Effector CD8-positive, alpha-beta T cell (primary cell): Measurements from ENCODE around the gene EMP3.
"Not testable (repeated sequence)": the region's sequence is repeated elsewhere in the genome, so short reads cannot be mapped to it uniquely, and the experiment has no call there.

Experiments
- DNase-seq: peaks from one replicate; lab custom pipeline; 2025; lab: John Stamatoyannopoulos, UW
- total RNA-seq, 4 experiments: gene quantifications; one replicate each; lab custom pipeline; 2026; lab: John Stamatoyannopoulos, UW

EMP3 gene, protein sequence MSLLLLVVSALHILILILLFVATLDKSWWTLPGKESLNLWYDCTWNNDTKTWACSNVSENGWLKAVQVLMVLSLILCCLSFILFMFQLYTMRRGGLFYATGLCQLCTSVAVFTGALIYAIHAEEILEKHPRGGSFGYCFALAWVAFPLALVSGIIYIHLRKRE
- 73.4 to 182 (median 86.2) reads per million in 4 experiments for total RNA-seq

DNA sequence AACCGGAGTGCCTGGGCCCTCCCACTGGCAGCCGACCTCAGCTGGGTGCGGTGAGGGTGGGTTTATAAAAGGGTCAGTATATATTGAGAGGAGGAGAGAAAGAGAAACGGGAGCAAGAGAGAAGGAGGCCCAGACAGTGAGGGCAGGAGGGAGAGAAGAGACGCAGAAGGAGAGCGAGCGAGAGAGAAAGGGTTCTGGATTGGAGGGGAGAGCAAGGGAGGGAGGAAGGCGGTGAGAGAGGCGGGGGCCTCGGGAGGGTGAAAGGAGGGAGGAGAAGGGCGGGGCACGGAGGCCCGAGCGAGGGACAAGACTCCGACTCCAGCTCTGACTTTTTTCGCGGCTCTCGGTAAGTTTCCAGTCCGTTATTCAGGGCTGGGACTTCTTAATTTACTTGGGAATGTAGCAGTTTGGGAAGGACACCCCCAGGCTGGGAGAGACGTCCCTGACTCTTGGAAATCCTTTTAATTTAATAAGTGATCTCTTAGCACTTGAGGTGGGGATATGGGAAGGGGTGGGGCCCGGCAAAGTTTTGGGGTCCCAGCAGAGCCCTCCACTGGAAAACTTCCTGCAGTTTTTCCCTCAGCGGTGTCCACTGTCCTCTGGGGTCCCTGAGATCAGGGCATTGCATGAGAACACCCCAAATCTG, at the start of gene EMP3:
Gene EMP3 (plus strand): TSS at position 288 of the 646 bp plus-strand sequence. CDS start 1,293 bp downstream, outside the sequence.
- DNase-seq, result peak; percentile 71

DNA sequence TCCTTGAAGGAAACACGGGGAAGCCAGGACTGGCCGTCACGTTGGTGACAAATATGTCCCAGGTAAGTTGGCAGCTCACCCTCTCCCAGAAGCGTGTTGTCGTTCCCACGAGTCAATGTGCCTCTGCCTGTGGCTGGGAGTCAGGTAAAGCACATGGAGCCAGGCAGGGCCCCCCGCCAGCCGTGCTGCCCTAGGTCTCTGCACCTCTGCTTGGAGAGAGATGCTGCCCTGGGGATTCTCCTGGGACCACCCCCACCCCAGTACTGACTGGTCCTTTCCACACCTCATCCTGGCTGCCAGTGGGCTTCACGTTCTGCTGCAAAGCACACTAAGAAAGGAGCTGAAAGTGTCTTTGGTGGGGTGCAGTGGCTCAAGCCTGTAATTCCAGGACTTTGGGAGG, 45.6 kb upstream of the EMP3 start:
- DNase-seq, result no peak

DNA sequence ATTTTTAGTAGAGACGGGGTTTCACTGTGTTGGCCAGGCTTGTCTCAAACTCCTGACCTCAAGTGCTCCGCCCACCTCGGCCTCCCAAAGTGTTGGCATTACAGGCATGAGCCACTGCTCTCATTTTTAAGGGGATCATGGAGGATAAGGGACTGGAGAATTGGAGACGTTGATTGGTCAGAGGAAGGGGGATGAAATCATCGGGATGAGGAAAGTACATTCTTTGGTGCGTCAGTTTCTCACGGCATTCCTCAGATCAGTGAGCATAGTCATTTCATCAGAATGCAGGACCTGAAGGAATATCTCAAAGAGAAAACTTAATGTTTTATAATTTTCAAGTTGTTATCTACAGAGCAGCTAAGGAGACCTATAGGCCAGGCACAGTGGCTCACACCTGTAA, 41.4 kb upstream of the EMP3 start:
- DNase-seq, result no peak

DNA sequence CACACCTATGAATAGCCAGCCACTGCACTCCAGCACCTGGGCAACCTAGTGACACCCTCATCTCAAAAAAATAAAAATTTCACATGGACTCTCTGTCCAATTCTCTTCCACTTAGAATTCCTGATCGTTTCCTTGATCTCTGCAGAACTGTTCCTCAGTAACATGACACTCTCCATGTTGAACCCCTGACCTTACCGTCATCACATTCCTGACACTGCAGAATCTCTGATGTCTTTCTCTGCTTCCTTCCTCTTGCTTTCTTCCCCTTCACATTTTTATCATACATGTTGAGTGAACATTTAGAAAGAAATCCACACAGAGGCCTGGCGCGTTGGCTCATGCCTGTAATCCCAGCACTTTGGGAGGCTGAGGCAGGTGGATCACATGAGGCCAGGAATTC, 40.5 kb upstream of the EMP3 start:
- no peak for DNase-seq

DNA sequence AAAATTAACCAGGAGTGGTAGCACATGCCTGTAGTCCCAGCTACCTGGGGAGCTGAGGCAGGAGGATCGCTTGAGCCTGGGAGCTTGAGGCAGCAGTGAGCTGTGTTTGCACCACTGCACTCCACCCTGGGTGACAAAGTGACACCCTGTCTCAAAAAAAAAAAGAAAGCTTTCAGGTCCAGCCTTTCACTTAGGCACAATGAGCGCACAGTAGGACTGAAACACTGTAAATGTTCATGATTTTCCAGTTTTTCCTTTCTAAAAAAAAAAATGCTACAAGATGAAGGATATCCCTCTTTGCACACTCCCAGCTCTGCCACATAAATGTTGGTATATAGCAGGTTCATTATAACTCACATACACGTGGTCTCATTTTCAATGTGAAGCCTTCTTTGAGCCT, 37.6 kb upstream of the EMP3 start:
- DNase-seq, result no peak

DNA sequence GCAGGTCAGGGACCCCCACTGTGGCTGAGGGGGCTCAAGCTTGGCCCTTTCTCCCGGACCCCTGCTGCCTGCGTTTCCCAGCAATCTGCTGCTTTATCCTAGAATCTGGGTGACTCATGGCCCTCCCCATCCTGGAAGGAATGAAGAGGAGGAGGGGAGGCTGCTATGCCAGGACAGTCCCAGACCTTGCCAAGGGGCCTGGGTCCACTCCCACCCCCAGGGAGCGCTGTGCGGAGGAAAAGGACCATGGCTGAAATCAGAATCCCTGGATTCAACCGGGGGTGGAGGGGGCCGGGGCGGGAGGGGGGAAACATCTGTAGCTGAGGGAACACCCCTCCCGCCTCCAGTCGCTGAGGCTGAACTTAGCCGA, 35.0 kb upstream of the EMP3 start:
- no peak for DNase-seq

DNA sequence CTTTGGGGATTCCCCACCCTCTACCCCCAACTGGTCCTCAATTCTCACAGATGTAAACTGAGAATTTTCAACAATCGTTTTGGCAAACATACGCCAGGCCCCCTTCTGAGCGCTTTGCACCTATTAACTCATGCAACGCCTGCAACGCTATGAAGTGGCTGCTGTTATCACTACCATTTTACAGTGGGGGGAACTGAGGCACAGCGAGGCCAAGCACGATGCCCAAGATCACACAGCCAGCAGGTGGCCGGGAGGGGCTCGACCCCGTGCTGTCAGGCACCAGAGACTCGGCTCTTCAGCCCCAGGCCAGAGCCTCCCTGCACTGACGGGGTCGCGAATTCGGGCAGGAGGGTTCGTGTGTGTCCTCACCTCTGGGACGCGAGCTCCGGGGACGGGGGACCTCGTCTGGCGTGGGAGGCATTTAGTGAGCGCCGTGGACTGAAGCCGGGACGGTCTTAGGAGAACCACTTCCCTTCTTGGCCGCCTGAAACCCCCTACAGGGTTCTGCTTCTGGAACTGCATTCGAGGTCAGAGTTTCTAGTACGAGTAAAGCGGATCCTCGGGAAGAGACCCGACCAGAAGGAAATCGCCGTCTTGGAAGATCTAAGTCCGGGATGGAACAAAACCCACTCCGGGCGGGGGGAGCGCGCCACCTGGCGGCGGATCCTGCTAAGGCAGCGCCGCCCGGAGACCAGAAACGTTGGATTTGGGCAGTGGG, 34.4 kb upstream of the EMP3 start:
- peak; percentile 57 for DNase-seq

DNA sequence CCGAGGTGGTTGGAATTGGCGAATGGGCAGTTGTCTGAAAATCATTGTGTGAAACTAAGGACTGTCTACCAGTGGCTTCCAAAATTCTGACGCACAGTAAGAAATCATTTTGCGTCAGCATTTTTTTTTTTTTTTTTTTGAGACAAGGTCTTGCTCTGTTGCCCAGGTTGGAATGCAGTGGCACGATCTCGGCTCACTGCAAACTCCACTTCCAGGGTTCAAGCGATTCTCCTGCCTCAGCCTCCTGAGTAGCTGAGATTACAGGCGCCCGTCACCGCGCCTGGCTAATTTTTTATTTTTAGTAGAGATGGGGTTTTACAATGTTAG, 33.9 kb upstream of the EMP3 start:
- DNase-seq, result not testable (repeated sequence)

DNA sequence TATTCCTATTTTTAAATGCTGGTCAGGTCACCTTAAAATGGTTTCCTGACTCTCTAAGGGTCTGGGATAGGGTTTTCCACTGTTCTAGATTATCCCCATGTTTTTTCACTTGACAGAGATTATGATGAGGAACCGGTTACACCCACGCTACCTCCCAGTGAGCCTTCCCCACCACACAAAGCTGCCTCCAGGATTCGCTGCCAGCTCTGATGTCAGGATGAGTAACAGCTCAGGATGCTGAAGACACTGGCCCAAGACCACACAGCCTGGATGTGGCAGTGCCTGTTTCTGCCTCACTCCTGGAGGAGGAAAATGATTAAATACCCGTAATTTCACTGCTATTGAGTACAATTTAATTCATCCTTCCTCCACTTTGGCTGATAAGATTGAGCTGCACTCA, 32.6 kb upstream of the EMP3 start:
- DNase-seq, result no peak

DNA sequence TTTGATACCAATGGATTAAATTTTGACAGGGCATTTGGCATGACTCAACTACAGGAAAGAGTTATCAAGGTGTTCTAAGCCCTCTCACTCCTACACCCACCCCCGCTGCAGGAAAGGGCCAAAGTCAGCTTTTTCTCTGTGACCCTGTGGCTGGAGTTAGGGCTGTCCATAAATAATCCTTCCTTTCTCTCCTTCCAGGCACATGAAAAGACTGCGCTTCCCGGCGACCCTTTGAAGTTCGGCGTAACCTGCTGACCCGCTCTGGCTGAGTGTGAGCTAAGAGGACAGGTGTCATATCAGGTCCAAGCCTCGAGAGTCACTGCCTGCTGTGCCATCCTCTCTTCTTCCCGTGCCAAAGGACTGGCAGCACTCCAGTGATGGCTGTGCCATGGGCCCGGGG, 29.9 kb upstream of the EMP3 start:
- DNase-seq, result no peak

DNA sequence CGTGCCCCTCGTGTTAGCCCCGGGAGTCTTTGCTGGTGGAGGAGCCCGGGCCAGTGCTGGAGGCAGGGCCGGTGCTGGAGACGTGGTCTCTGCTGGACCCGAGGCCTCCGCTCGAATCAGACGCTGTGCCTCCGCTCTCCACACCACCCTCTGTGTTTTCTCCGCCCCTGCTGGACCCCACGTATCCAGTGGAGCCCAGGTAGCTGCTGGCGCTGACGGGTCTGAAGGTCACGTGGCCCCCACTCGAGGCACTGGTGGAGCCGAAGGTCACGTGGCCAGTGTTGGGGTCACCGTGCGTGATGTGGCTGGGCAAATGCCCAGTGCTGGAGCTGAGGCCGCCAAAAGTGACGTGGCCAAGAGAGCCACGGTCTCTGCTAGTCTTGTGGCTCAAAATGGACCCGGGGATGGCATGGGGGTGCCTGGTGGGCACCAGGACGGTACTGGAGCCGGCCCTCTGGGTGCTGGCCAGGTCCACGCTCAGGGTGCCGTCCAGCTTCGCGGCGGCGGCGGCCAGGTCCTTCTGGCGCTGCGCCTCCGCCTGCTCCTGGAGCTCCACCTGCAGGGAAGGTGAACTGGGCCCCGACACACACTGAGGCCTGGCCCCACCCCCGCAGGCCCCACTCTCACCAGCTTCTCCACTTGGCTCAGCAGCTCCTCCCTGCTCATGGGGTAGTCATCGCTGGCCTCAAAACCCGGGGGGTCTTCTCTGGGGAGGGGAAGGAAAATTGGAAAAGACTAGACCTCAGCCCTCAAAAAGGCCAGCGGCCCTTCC, 28.2 kb upstream of the EMP3 start:
- DNase-seq, result no peak

DNA sequence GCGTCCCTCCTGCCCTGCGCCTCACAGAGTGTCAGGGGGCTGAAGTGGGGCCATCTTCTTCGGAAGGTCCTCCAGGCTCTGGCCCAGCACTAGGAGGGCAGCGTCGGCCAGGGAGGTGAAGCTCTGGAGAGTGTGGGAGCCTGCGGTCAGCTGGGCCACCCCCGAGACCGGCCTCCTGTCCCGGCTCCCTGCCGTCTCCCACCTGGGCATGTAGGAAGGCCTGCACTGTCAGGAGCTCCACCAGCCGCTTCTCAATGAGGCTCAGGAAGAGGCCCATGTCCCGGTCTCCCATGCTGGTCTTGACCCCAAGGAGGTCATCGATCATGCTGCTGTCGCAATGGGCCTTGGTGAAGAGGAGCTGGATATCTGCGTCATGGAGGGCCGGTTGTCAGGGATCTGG, 27.4 kb upstream of the EMP3 start:
- DNase-seq, result no peak

DNA sequence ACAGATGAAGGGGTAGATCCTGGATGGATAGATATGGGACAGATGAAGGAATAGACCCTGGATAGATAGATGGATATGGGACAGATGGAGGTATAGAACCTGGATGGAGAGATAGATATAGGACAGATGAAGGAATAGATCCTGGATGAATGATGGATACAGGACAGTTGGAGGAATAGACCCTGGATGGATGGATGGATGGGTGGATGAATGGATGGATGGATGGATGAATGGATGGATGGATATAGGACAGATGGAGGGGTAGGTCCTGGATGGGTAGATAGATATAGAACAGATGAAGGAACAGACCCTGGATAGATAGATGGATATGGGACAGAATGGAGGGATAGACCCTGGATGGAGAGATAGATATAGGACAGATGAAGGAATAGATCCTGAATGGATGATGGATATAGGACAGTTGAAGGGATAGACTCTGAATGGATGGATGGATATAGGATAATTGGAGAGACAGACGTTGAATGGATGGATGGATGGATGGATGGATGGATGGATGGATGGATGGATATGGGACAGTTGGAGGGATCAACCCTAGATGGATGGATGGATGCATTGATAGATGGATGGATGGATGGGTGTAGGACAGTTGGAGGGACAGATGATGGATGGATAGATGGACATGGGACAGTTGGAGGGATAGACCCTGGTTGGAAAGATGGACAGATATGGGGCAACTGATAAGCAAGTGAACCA, 23.3 kb upstream of the EMP3 start:
- no peak for DNase-seq

DNA sequence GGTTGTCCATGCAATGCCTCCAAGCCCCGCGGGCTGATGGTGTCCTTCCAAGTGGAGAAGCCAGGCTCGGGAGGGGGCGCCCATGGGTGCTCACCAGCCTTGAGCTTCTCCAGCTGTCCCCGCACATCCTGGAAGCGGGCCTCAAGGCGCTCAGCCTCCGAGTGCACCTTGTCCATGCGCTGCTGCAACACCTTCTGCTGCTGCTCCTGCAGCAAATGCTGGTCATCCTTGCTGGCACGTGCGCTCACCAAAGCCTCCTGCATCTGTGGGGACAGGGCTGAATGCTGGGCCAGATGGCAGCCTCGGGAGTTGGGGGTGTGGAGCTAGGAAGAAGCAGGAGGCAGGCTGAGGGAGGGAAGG, 22.8 kb upstream of the EMP3 start:
- no peak for DNase-seq

DNA sequence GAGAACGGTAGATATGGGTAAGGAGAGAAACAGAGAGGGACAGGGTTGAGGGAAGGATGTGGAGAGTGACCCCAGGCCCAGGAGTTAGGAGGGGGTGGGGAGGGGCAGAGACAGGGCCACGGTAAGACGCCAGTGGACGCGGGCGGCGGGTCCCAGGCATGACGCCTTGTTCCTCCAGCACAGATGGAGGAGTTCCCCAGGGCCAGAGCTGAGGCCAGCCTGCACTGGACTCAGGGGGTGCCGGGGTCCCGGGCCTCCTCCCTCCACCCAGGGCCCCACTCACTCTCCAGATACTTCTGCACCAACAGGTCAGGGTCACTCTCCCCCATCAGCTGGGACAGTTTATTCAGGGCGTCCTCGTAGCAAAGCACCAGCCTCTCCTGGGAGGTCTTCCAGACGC, 22.0 kb upstream of the EMP3 start:
- DNase-seq, result no peak

DNA sequence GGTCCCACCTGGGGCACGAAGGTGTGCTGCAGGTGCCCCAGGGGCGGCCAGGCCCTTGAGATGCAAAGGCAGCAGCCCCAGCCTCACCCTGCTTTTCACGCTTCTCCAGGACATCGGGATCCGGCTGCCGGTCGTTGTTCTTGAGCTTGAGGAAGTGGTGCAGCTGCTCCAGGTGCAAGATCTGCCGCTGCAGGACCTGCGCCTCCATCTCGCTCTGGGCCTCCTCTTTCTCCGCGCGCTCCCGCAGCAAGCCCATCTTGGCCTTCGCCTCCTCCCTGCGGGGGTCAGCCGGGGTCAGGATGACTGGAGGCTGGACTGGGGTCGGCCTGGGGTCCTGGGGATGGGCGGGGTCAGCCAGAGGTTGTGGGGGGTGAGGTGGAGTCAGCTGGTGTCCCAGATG, 21.5 kb upstream of the EMP3 start:
- DNase-seq, result no peak

DNA sequence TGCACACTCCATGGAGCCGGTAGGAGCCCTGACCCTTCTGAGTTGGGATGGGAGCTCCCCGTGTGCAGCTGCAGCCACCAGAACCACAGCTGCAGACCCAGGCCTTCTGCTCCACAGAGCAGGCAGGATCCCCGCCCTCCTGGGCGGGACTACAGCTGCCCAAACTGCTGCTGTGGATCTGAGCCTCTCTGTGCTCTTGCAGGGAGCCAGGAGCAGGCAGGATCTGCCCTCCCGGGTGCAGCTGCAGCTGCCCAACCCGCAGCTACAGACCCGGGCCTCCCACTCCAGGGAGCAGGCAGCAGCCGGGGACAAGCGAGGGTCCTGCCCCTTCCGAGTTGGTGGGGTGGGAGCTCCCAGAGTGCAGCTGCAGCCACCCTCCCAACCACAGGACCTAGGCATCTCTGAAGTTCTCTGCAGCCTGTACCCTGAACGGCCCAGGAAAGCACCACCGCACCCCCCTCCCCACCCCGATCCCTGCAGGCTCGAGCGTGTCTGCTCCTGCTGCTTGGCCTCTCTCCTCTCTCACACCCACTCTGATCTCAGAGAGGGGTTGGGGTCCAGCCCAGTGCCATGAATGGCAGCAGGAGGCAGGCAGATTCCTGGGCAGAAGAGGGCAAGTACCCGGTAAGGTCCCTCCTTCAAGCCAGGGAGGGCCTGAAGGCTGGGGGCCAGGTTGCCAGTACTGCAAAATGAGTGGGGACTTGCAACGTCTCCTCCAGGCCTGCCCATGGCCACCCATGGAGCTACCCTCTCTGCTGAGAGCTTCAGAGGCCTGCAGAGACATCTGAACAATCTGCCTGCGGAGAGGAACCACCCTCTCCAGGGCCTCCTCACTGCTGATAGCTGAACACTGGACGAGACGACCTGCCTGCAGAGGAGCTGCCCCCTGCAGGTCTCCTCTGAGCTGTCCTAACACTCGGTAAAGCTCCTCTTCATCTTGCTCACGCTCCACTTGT, 16.4 kb upstream of the EMP3 start:
- DNase-seq, result no peak

DNA sequence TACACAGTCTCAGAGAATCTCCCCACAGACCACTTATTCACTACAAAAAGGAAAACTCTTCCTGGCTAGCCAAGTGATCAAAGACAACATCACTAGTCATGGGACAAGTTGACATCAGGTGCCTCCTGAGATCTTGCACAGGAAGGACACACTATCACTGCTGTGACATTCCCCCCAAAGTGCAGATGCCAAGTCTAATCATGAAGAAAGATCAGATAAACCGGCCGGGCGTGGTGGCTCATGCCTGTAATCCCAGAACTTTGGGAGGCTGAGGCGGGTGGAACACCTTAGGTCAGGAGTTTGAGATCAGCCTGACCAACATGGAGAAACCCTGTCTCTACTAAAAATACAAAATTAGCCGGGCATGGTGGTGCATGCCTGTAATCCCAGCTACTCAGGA, 15.6 kb upstream of the EMP3 start:
- not testable (repeated sequence) for DNase-seq

DNA sequence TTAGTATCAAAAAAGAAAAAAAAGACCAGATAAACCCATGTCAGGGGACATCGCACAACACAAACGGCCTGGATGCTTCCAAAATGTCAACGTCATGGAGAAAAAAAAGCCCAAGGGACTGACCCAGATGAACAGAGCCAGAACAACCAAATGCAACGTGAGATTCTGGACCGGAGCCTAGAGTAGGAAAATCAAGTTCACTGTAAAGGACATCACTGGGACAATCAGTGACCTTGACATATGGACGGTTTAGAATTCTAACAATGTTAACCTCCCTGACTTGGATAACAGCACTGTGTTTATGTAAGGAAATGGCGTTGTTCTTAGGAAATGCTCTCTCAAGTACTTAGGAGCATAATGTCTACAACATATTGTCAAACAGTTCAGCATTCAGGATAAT, 15.1 kb upstream of the EMP3 start:
- no peak for DNase-seq

DNA sequence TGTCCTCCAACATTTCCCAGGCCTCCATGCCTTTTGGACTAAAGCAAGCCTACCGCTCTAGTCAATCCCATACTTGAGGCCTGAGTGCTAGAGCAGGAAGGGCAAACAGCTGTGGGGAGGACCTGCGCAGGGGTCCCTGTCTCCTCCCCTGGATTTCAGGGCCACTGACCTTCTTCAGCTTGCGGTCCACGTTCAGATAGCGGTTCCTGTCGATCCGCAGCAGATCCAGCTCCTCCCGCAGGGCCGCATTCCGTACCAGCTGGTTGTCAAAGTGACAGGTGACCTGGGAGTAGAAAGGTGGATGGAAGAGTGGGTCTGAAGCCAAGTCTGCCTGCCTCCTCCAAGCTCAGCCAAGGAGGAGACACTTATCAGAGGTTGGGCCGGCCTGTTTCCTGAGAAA, 14.0 kb upstream of the EMP3 start:
- DNase-seq, result no peak

DNA sequence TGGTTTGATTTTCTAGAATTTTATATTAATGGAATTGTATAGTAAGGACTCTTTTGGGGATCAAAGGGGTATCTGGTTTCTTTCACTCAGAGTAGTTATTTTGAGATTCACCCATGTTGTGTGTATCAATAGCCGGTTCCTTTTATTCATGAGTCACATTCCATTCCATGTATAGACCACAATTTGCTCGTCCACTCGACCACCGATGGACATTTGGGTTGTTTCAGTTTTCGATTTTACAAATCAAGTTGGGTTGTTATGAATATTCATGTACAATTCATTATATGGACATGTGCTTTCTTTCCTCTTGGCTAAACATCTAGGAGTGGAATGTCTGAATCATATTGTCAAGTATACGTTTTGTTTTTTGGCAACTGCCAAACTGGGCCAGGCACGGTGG, 9.6 kb upstream of the EMP3 start:
- no peak for DNase-seq
